ENCODE measurements around the gene CHAMP1.

DNA sequence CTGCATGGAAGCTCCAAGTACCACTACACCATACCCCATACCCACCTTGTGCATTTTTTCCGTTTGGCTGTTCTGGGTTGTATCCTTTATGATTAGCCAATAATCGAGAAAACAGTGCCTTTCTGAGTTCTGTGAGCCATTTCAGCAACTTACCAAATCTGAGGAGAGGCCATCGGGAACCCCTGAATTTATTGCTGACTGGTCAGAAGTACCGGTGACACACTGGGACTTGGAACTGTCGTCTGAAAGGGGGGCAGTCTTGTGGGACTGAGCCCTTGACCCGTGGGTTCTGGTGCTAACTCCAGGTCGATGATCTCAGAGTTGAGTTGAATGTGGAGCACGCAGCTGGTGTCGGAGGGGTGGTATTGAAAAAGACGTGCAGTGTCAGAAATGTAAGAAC is 17.9 kb upstream of the CHAMP1 start:
- no peak for TF ChIP-seq POLR2A (IDR thresholded peaks at IDR 0.05; ENCODE audit: low read depth, low read length)
- no peak for TF ChIP-seq POLR2AphosphoS5 (IDR thresholded peaks at IDR 0.05; ENCODE audit: low read depth, low read length)
